SIG-M5 treated with dmso at 0.1 percent for 504 hours (cell line): ENCODE data around the gene DSC2.

Experiments used
- DNase-seq: peaks from one replicate; lab custom pipeline; 2025; ENCODE audit not compliant: unreplicated experiment; lab: John Stamatoyannopoulos, UW

The DSC2 gene

GRCh38 chr18:31099450-31100230 is 2.6 kb downstream of the DSC2 start:
- no peak for DNase-seq

GRCh38 chr18:31098878-31099277 is 3.3 kb downstream of the DSC2 start:
- DNase-seq = no peak

GRCh38 chr18:31097666-31098065 is 4.6 kb downstream of the DSC2 start:
- no peak for DNase-seq

GRCh38 chr18:31093880-31094279 is 8.3 kb downstream of the DSC2 start:
- no peak for DNase-seq

- DNase-seq = no peak
Observed at GRCh38 chr18:31093294-31093693, 8.9 kb downstream of the DSC2 start.

GRCh38 chr18:31091350-31091749 is 10.9 kb downstream of the DSC2 start:
- no peak for DNase-seq

- DNase-seq = no peak
Observed at GRCh38 chr18:31088532-31088931, 13.7 kb downstream of the DSC2 start.

GRCh38 chr18:31079973-31080372 is 22.2 kb downstream of the DSC2 start:
- peak; percentile 3 for DNase-seq

GRCh38 chr18:31077878-31078277 is 24.3 kb downstream of the DSC2 start:
- peak; percentile 16 for DNase-seq

- no peak for DNase-seq
Observed at GRCh38 chr18:31072175-31072574, 30.0 kb downstream of the DSC2 start.

- DNase-seq = no peak
Observed at GRCh38 chr18:31070206-31070605, 32.0 kb downstream of the DSC2 start.

GRCh38 chr18:31066266-31066665 is 36.0 kb downstream of the DSC2 start:
- DNase-seq = no peak

GRCh38 chr18:31065036-31065773 is 37.0 kb downstream of the DSC2 start:
- no peak for DNase-seq

GRCh38 chr18:31064130-31064529 is 38.1 kb downstream of the DSC2 start:
- DNase-seq = no peak

GRCh38 chr18:31061945-31062344 is 40.3 kb downstream of the DSC2 start:
- no peak for DNase-seq

- no peak for DNase-seq
Observed at GRCh38 chr18:31058897-31059296, 43.3 kb downstream of the DSC2 start.

- DNase-seq = no peak
Observed at GRCh38 chr18:31057917-31058316, 44.3 kb downstream of the DSC2 start.

- no peak for DNase-seq
Observed at GRCh38 chr18:31057051-31057450, 45.2 kb downstream of the DSC2 start.

GRCh38 chr18:31056296-31056695 is 45.9 kb downstream of the DSC2 start:
- DNase-seq = no peak

- no peak for DNase-seq
Observed at GRCh38 chr18:31050635-31051034, 51.6 kb downstream of the DSC2 start.

GRCh38 chr18:31049189-31049588 is 53.0 kb downstream of the DSC2 start:
- DNase-seq = no peak

- no peak for DNase-seq
Observed at GRCh38 chr18:31048216-31048615, 54.0 kb downstream of the DSC2 start.
